Peyer's patch (tissue), 4 donors: Measurements from ENCODE around the gene GPATCH4.

ENCODE experiments used
- POLR2A ChIP-seq, 2 donors: fragments of 450-650 bp; IDR thresholded peaks; one replicate each; pipeline ENCODE4 v1.5.1; 2017; ENCODE audit warnings: antibody characterized with exemption in 2 of 2, mild to moderate bottlenecking in 2 of 2, moderate library complexity in 2 of 2
- TF ChIP-seq, protein P1 (sequence below), 6 experiments: fragments of 450-650 bp in 4 of 6; fragments of 200-600 bp in 2 of 6; sonication (generic) in 1 of 6; IDR thresholded peaks; one replicate each; pipeline ENCODE4 v1.5.1; 2017 to 2019; ENCODE audit warnings: antibody characterized with exemption in 6 of 6, mild to moderate bottlenecking in 3 of 6, moderate library complexity in 1 of 6

DNA sequence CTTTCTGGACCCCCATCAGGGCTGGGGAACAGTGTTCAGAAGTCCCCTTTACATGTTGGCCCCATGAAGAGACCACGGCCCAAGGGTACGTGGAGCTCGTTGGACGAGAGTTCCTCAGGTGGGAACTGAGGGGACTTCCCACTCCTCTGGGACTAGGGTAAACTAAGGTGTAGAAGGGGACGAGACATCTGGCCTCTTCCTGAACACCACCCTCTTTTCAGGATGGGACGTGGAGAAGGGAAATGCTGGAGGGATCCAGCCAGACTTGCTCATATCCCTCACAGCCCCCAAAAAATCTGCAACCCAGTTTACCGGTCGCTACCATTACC lies 7.7 kb downstream of the GPATCH4 start:
- TF ChIP-seq, protein P1, sequence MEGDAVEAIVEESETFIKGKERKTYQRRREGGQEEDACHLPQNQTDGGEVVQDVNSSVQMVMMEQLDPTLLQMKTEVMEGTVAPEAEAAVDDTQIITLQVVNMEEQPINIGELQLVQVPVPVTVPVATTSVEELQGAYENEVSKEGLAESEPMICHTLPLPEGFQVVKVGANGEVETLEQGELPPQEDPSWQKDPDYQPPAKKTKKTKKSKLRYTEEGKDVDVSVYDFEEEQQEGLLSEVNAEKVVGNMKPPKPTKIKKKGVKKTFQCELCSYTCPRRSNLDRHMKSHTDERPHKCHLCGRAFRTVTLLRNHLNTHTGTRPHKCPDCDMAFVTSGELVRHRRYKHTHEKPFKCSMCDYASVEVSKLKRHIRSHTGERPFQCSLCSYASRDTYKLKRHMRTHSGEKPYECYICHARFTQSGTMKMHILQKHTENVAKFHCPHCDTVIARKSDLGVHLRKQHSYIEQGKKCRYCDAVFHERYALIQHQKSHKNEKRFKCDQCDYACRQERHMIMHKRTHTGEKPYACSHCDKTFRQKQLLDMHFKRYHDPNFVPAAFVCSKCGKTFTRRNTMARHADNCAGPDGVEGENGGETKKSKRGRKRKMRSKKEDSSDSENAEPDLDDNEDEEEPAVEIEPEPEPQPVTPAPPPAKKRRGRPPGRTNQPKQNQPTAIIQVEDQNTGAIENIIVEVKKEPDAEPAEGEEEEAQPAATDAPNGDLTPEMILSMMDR (IDR thresholded peaks at IDR 0.05), result no peak
- TF ChIP-seq POLR2A (IDR thresholded peaks at IDR 0.05), result no peak
